SJSA1 (cell line): ENCODE results near the gene CRHBP. TPM values are rescaled to one million over a fixed set of nuclear protein-coding genes. Genes with fewer than 3 reads are reported as not detected.
"Not testable (repeated sequence)": the region's sequence is repeated elsewhere in the genome, so short reads cannot be mapped to it uniquely, and the experiment has no call there.

ENCODE experiments used
- DNase-seq, 2 experiments: peaks; one replicate each; pipeline ENCODE4 v3.0.0-alpha.2; 2015 to 2020; ENCODE audit warnings: low spot score in 2 of 2, low read depth in 1 of 2
- H3K27ac ChIP-seq: fragments of 250-450 bp; sonication (Bioruptor Pico); 2 replicates; pipeline ENCODE4 v1.5.1; 2020; ENCODE audit warnings: mild to moderate bottlenecking, moderate library complexity
- H3K27me3 ChIP-seq: fragments of 250-450 bp; sonication (Bioruptor Pico); replicated peaks from 2 replicates; pipeline ENCODE4 v1.5.1; 2020; ENCODE audit warnings: mild to moderate bottlenecking, moderate library complexity
- H3K36me3 ChIP-seq: fragments of 250-450 bp; sonication (Bioruptor Pico); 2 replicates; pipeline ENCODE4 v1.5.1; 2020; ENCODE audit warnings: mild to moderate bottlenecking
- H3K4me1 ChIP-seq: fragments of 250-450 bp; sonication (Bioruptor Pico); replicated peaks from 2 replicates; pipeline ENCODE4 v1.6.1; 2021; ENCODE audit warnings: mild to moderate bottlenecking
- H3K4me3 ChIP-seq: fragments of 250-450 bp; sonication (Bioruptor Pico); 2 replicates; pipeline ENCODE4 v1.5.1; 2020; ENCODE audit warnings: mild to moderate bottlenecking
- H3K9me3 ChIP-seq: fragments of 250-450 bp; sonication (Bioruptor Pico); replicated peaks from 2 replicates; pipeline ENCODE4 v1.5.1; 2020; ENCODE audit warnings: mild to moderate bottlenecking
- total RNA-seq: library from RNA; depleted of rRNA; stranded (reverse); fragments of >200 nt; shearing (Covaris generic); gene quantifications from 2 replicates; pipeline ENCODE4 v1.2.3, GENCODE V29; 2014

Gene CRHBP
- total RNA-seq, 1 experiment from 2014 or later, result 0.11 TPM

DNA sequence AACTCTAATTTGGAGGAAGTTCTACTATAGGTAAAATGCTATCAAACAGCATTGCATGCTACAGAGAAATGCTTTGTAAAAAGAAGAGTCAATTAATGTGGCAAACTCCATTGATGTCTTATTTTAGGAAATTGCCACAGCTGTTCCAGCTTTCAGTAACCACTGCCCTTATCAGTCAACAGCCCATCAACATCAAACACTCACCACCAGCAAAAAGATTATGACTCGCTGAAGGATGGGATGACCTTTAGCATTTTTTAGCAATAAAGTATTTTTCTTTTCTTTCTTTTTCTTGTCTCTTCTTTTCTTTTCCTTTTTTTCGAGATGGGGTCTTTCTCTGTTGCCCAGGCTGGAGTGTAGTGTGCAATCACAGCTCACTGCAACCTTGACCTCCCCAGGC lies 26.0 kb downstream of the CRHBP start:
- Histone ChIP-seq H3K9me3 (no peaks in the 10 kb centered on the region), H3K27me3 (0 out of 2 replicates have a peak, but pooled peaks cover 4% of the 10 kb centered on the region), H3K4me3 (no peak overlapping the region), H3K36me3 (no peaks in the 10 kb centered on the region), H3K4me1 (no peaks in the 10 kb centered on the region), H3K27ac (no peak overlapping the region)
- no peak for DNase-seq

DNA sequence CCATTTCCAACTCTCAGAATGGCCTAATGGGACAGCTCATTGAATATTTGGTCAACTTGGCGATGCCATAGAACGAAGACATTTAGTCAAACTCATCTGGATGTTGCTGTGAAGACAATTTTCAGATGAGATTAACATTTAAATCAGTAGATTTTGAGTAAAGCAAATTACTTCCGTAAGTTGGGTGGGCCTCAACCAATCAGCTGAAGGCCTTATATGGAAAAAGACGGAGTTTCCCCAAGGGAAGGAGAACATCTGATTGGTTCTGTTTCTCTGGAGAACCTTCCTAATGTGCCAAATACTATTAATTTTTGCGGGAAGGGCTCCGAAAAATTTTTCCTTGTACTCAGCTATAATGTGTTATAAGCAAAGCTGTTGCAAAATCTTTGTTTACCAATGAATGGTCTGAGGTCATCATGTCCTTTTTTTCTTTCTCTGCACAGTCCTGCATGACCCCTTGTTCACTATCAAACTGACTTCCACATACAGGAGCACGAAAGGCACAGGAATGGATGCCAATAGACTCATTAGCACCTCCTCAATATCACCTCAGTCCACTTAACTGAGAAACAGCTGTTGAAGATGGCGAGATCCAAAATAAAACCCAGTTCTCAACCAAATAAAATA lies 27.8 kb downstream of the CRHBP start:
- no peak overlapping the region for H3K4me3 ChIP-seq
- no peak overlapping the region for H3K27ac ChIP-seq
- H3K4me1 ChIP-seq, result no peaks in the 10 kb centered on the region
- no peak for DNase-seq
- H3K27me3 ChIP-seq, result no peaks in the 10 kb centered on the region
- H3K9me3 ChIP-seq, result no peaks in the 10 kb centered on the region
- H3K36me3 ChIP-seq, result no peaks in the 10 kb centered on the region

DNA sequence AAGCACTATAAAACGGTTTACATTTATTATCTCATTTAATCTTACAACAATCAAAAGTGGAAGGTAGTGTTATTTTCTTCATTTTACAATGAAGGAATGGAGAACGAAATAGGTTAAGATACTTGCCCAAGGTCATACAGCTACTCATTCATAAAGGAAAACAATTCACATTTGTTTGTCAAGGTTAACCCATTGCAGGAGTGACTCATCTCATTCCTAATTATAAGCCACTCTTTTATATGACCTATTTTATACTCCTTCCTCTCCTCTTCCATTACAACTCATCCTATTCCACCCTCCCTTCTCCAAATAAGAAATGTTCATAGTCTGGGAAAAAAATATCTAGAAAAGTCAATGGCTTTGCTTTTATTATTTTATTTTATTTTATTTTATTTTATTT lies 29.6 kb downstream of the CRHBP start:
- DNase-seq, result no peak
- H3K4me1 ChIP-seq, result no peaks in the 10 kb centered on the region
- H3K4me3 ChIP-seq, result no peak overlapping the region
- no peak overlapping the region for H3K27ac ChIP-seq
- no peaks in the 10 kb centered on the region for H3K9me3 ChIP-seq
- H3K27me3 ChIP-seq, result no peaks in the 10 kb centered on the region
- H3K36me3 ChIP-seq, result no peaks in the 10 kb centered on the region

DNA sequence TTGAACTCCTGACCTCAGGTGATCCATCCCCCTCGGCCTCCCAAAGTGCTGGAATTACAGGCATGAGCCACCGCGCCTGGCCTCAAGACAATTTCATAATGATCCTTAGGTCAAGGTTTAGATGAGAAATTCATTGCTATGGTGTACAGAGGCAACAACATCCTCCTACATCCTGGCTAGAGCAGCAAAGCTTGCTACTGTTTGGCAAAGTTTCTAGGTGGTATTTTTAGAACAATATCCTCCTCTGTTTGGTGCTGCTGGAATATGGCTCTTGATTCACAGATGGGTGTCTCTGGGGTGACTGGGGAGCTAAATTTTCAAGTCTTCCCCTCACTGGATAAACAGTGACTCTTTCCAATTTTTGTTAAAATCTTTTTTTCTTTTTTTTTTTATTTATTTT lies 30.6 kb downstream of the CRHBP start:
- Histone ChIP-seq H3K36me3 (no peaks in the 10 kb centered on the region), H3K9me3 (no peaks in the 10 kb centered on the region), H3K27ac (no peak overlapping the region), H3K27me3 (no peaks in the 10 kb centered on the region), H3K4me1 (no peaks in the 10 kb centered on the region), H3K4me3 (no peak overlapping the region)
- DNase-seq, result no peak

DNA sequence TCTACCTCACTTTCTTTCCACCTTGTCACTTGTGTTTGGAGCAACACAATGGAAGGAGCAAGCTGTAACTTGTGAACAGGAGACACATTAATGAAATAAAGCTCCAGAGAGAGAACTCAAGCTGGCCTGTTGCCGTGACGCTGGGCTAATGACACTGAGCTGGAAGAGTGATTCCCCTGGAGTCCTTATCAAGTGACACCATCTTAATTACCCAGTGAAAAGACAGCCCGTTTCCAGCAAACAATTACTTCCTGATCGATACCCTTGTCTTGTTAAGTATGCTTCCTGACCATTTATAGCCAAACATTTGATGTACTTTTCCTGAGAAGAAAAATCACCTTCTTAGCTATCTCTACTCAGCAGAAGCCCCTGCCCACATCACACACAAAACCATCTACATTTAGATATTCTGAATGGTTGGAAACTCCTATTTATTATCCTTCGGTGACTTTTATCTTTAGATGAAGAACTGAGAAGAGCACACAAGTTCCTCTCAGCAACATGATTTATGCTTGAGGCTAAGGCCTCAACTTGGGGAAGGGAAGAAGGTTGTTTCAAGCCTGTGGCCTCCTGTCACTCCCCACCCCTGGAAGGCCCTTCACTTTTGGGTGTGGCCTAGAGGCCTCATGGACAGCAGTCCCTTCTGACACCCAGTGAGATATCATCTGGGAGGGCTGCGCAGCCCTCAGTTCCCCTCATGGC lies 34.1 kb downstream of the CRHBP start:
- no peak for DNase-seq
- no peaks in the 10 kb centered on the region for H3K9me3 ChIP-seq
- H3K27ac ChIP-seq, result no peak overlapping the region

DNA sequence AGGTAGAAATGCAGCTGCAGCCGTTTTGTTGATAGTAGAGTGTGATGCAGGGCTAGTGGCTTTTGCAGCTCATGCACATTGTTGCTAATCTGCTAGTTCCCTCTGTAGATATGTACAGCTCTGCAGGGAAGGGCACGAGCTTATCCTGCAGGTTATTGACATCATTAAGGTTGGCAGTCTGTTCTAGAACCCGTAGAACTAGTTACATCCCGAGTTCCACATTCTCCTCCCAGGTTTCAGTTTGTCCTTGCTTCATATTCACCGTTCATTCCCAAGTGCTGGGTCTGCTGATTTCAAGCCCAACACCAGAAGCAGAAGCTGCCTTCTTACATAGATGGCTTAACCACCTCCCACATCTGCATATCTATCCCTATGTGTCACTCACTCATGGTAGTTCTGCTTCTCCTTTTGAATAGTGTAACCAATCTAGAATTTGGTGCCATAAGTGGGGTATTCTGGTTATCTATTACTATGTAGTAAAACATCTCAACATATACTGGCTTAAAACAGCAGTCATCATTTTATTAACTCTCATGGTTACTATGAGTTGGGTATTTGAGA lies 38.1 kb downstream of the CRHBP start:
- Histone ChIP-seq H3K36me3 (no peaks in the 10 kb centered on the region), H3K9me3 (no peaks in the 10 kb centered on the region), H3K27me3 (no peaks in the 10 kb centered on the region), H3K27ac (no peak overlapping the region), H3K4me1 (peaks cover 5% of the 10 kb centered on the region), H3K4me3 (no peak overlapping the region)
- no peak for DNase-seq

More for the DNA sequence above, 34.1 kb downstream of the CRHBP start:
- H3K36me3 ChIP-seq, result no peaks in the 10 kb centered on the region
- H3K27me3 ChIP-seq, result no peaks in the 10 kb centered on the region
- no peaks in the 10 kb centered on the region for H3K4me1 ChIP-seq
- H3K4me3 ChIP-seq, result no peak overlapping the region

DNA sequence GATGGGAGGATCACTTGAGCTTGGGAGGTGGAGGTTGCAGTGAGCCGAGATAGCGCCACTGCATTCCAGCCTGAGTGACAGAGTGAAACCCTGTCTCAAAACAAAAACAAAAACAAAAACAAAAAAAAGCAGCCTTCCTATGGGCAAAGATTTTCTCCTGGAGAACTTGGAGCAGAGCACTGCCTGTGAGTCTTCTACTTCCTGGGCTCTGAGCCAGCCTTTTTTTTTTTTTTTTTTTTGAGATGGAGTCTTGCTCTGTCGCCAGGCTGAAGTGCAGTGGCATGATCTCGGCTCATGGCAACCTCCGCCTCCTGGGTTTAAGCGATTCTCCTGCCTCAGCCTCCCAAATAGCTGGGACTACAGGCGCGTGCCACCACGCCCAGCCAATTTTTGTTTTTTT lies 40.6 kb downstream of the CRHBP start:
- H3K36me3 ChIP-seq, H3K27ac ChIP-seq, H3K9me3 ChIP-seq, H3K27me3 ChIP-seq, H3K4me3 ChIP-seq, DNase-seq: not testable (repeated sequence)
- H3K4me1 ChIP-seq, result peaks cover 13% of the 10 kb centered on the region

DNA sequence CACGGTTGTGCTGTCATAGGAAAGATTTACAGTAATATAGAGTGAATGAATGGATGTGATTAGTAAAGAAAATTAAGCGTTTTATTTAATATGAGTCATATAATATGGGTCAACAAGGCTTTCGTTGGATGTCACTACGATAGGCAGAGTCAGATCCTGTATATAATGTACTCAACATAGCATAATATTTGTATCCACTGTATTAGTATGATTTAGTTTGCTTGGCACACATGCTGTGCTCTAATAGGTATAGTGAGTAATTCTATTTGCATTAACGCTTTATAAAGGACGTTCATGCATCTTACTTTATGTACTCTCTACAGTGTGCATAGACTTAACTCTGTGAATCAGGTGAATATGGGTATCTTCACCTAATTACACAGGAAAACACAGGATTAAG lies 41.5 kb downstream of the CRHBP start:
- Histone ChIP-seq H3K27ac (no peak overlapping the region), H3K9me3 (no peaks in the 10 kb centered on the region), H3K36me3 (no peaks in the 10 kb centered on the region), H3K27me3 (no peaks in the 10 kb centered on the region), H3K4me1 (peaks cover 13% of the 10 kb centered on the region), H3K4me3 (no peak overlapping the region)
- DNase-seq, result no peak

DNA sequence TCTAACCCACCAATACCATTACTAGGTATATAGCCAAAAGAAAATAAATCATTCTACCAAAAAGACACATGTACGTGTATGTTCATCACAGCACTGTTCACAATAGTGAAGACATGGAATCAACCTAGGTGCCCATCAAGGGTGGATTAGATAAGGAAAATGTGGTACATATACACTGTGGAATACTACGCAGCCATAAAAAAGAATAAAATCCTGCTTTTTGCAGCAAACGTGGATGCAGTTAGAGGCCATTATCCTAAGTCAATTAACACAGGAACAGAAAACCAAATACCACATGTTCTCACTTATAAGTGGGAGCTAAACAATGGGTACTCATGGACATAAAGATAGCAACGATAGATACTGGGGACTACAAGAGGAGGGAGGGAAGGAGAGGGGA lies 45.4 kb downstream of the CRHBP start:
- not testable (repeated sequence) for H3K36me3 ChIP-seq, DNase-seq, H3K27me3 ChIP-seq, H3K9me3 ChIP-seq, H3K4me3 ChIP-seq, H3K27ac ChIP-seq
- peaks cover 16% of the 10 kb centered on the region for H3K4me1 ChIP-seq

DNA sequence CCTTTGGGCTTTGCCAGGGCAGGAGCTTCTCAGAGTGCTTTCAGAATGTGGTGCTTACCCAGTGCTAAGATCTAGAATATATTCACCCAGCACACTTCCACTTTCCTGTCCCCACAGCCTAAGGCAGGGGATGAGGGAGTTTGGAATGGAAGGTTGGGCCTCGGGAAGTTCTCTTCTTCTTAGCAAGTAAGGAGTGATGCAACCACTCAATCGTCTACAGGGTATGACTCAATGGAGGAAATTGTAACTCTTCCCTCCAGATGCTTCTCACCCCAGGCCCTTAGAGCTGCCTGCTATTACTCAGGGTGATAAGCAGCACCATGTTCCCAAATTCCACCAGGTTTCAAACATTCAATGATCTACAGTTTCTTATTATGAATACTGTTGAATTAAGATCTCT lies 46.6 kb downstream of the CRHBP start:
- Histone ChIP-seq H3K9me3 (no peaks in the 10 kb centered on the region), H3K4me1 (peaks cover 16% of the 10 kb centered on the region), H3K4me3 (no peak overlapping the region), H3K36me3 (no peaks in the 10 kb centered on the region), H3K27ac (no peak overlapping the region), H3K27me3 (no peaks in the 10 kb centered on the region)
- peak in 1 of 2 experiments; percentile 2 for DNase-seq

DNA sequence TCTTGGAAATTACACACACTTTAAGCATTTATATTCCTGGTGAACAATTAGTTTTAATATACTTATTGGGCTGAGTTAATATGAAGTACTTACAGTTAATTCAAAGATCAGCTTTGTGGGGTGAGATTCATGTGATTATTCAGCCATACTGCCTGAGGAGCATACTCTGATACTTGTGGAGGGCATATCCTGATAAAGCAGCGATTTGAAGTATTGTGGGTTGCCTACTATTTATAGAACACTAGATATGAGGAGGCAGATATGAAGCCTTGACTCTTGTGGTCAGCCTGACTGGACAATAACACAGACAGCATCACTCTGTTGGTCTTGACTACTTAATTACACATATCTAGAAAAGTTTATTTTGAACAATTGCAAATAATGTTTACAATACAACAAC lies 50.4 kb downstream of the CRHBP start:
- Histone ChIP-seq H3K27ac (no peak overlapping the region), H3K9me3 (no peaks in the 10 kb centered on the region), H3K4me3 (no peak overlapping the region), H3K36me3 (no peaks in the 10 kb centered on the region), H3K4me1 (0 out of 2 replicates have a peak, but pooled peaks cover 3% of the 10 kb centered on the region), H3K27me3 (no peaks in the 10 kb centered on the region; the same call in 1 of the 2 replicates)
- no peak for DNase-seq

DNA sequence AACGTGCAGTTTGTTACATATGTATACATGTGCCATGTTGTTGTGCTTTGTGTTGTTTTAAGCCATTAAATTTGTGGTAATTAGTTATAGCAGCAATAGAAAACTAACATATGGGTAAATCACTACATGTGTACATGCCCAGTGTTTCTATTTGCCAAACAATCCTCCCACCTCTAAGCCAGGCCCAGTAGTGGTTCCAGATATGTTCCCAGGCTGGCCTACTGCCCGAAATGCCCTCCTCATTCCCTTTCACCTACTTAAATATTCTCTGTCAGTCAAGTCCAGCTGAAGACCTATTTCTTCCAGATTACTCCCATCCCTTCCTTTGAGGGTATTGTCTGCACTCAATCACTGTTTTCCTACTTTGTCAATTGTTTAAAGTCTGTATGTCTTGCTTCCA lies 53.3 kb downstream of the CRHBP start:
- no peak overlapping the region for H3K4me3 ChIP-seq
- H3K36me3 ChIP-seq, result no peaks in the 10 kb centered on the region
- H3K4me1 ChIP-seq, result no peaks in the 10 kb centered on the region
- peaks cover 4% of the 10 kb centered on the region for H3K27me3 ChIP-seq
- H3K9me3 ChIP-seq, result no peaks in the 10 kb centered on the region
- no peak for DNase-seq
- H3K27ac ChIP-seq, result no peak overlapping the region

DNA sequence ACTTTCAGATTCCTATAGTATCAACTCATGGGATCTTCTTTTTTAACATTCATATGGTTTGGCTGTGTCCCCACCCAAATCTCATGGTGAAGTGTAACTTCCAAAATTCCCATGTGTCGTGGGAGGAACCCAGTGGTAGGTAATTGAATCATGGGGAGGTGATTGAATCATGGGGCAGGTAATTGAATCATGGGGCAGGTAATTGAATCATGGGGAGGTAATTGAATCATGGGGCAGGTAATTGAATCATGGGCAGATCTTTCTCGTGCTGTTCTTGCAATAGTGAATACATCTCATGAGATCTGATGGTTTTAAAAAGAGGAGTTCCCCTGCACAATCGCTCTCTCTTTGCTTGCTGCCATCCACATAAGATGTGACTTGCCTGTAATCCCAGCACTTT lies 55.6 kb downstream of the CRHBP start:
- Histone ChIP-seq H3K4me1 (no peaks in the 10 kb centered on the region), H3K27ac (no peak overlapping the region), H3K4me3 (no peak overlapping the region), H3K9me3 (no peaks in the 10 kb centered on the region), H3K27me3 (peaks cover 6% of the 10 kb centered on the region), H3K36me3 (no peaks in the 10 kb centered on the region)
- DNase-seq, result no peak

DNA sequence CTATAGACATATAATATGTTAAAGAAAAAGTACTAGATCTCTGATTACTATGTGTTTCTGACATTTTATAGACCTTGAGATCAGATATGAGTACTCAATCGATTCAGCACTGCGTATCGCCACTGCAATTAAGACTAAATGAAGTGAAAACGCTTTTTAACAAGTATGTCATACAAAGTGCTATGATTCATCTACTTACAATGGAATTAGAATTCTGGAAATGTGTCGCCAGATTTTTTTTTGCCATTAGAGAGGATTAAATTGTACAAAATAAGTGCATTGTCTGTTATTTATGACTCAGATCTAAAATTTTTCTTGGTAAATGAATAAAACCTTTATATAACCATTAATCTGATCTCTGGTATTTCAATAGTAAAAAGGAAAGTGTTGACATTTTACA lies 57.4 kb downstream of the CRHBP start:
- Histone ChIP-seq H3K4me3 (no peak overlapping the region), H3K27ac (no peak overlapping the region)
- DNase-seq, result no peak

More for the DNA sequence above, 57.4 kb downstream of the CRHBP start:
- H3K27me3 ChIP-seq, result peaks cover 6% of the 10 kb centered on the region
- H3K36me3 ChIP-seq, result no peaks in the 10 kb centered on the region
- no peaks in the 10 kb centered on the region for H3K9me3 ChIP-seq
- H3K4me1 ChIP-seq, result no peaks in the 10 kb centered on the region
